Ishikawa (cell line): ENCODE results near the gene HOXB4.
A peak's percentile ranks its signal among the peaks of the same experiment; 100 is the strongest.

Source experiments
- CEBPB ChIP-seq: IDR thresholded peaks from 2 replicates; pipeline ENCODE4 v1.6.1; 2012
- CREB1 ChIP-seq: IDR thresholded peaks from 2 replicates; pipeline ENCODE4 v1.6.1; 2012; ENCODE audit warnings: low read depth
- EGR1 ChIP-seq: IDR thresholded peaks from 2 replicates; pipeline ENCODE4 v1.6.1; 2012
- EP300 ChIP-seq: IDR thresholded peaks from 2 replicates; pipeline ENCODE4 v1.6.1; 2012; ENCODE audit warnings: borderline replicate concordance
- FOXM1 ChIP-seq: IDR thresholded peaks from 2 replicates; pipeline ENCODE4 v1.6.1; 2012; ENCODE audit warnings: low read depth, borderline replicate concordance
- NFIC ChIP-seq: IDR thresholded peaks from 2 replicates; pipeline ENCODE4 v1.6.1; 2012
- RAD21 ChIP-seq: IDR thresholded peaks from 2 replicates; pipeline ENCODE4 v1.6.1; 2012; ENCODE audit warnings: low read depth
- REST ChIP-seq: IDR thresholded peaks from 2 replicates; pipeline ENCODE4 v1.6.1; 2012; ENCODE audit warnings: low read depth, mild to moderate bottlenecking
- TAF1 ChIP-seq: IDR thresholded peaks from 2 replicates; pipeline ENCODE4 v1.6.1; 2012; ENCODE audit warnings: low read depth, mild to moderate bottlenecking
- TCF12 ChIP-seq: IDR thresholded peaks from 2 replicates; pipeline ENCODE4 v1.6.1; 2012; ENCODE audit warnings: low read depth
- TEAD4 ChIP-seq: IDR thresholded peaks from 2 replicates; pipeline ENCODE4 v1.6.1; 2012
- YY1 ChIP-seq: IDR thresholded peaks from 2 replicates; pipeline ENCODE4 v1.6.1; 2012; ENCODE audit warnings: low read depth
- ZBTB7A ChIP-seq: IDR thresholded peaks from 2 replicates; pipeline ENCODE4 v1.6.1; 2012; ENCODE audit warnings: low read depth
- TF ChIP-seq, protein P1 (sequence below): IDR thresholded peaks from 2 replicates; pipeline ENCODE4 v1.6.1; 2012
- TF ChIP-seq, protein P2 (sequence below): IDR thresholded peaks from 2 replicates; pipeline ENCODE4 v1.6.1; 2012

HOXB4 gene

GRCh38 chr17:48606892-48607614 is 28.9 kb upstream of the HOXB4 start:
- TF ChIP-seq, protein P1, sequence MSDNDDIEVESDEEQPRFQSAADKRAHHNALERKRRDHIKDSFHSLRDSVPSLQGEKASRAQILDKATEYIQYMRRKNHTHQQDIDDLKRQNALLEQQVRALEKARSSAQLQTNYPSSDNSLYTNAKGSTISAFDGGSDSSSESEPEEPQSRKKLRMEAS: no peak
- no peak for TF ChIP-seq YY1
- no peak for TF ChIP-seq ZBTB7A
- TF ChIP-seq RAD21: no peak
- no peak for TF ChIP-seq NFIC
- TF ChIP-seq REST: no peak
- no peak for TF ChIP-seq CREB1
- no peak for TF ChIP-seq TAF1
- no peak for TF ChIP-seq TEAD4
- TF ChIP-seq FOXM1: no peak
- no peak for TF ChIP-seq EGR1
- no peak for TF ChIP-seq TCF12
- TF ChIP-seq, protein P2, sequence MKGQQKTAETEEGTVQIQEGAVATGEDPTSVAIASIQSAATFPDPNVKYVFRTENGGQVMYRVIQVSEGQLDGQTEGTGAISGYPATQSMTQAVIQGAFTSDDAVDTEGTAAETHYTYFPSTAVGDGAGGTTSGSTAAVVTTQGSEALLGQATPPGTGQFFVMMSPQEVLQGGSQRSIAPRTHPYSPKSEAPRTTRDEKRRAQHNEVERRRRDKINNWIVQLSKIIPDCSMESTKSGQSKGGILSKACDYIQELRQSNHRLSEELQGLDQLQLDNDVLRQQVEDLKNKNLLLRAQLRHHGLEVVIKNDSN: no peak
- TF ChIP-seq EP300: no peak
- no peak for TF ChIP-seq CEBPB

DNA sequence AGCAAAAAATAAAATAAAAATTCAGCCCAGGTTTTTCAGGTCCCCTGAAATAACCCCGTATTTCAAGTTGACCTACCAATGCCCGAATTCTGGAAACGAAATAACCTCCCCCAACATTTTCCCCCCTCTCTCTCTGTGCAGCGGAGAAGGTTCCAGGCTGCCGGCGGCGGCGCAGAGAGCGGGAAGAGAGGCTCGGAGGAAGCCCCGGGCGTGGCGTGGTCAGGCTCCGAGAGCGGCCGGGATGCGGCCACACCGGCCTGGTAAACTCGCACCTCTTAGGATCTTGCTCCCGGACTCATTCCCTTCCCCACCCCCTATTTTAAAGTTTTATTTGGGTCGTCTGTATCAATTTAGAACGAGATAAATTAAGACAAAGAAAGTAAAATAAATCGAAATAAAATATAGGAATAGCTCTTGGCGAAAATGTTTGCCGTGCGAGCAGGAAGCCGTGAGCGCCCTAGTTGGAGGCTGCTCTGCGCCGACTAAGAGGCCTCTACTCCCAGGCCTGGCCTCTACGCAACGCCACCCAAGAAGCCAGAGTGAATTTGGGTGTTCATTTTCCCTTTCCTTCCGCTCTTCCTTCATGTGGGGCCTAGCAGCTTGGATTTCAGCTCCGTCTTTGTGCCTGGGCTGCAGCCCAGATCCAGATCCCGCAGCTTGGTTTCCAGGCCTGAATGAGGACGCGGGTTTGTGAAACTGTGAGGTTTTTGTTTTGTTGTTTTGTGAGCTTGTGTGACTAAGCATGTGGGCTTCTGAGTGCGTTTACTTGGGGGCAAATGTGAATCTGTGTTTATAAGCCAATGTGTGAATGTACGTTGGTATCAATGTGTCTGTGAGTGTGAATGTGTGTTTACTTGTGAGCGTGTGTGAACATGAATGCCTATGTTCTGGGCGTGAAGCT is 28.1 kb upstream of the HOXB4 start:
- TF ChIP-seq EGR1 (no peak), YY1 (no peak)

DNA sequence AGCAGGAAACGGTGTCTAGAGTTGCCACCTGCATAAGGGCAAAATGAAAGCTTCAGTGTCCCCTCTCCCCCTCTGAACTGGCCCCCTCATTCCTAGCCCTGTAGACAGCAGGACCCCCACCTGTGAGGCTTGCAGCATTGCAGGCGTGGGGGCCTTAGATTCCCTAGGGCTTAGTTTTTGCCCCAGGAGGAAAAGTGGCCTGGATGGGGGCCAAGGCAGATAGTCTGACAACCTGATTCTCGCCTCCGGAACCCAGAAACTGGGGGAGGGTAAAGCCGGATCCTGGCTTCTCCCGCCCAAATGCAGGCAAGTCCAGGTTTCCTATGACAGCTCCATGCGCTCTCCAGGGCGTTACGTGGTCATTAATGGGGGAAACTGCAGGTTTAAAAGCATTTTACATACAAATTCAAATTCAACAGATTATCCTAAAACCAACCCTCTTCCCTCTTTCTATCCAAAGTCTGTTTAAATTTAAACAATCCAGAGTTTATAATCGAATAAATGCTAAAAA is 27.3 kb upstream of the HOXB4 start:
- peak; percentile 74 for TF ChIP-seq TCF12
- peak; percentile 77 for TF ChIP-seq NFIC
- no peak for TF ChIP-seq CEBPB
- TF ChIP-seq REST: no peak
- TF ChIP-seq TEAD4: peak; percentile 43; the same call in 1 of the 2 replicates
- no peak for TF ChIP-seq YY1
- TF ChIP-seq, protein P2: no peak
- TF ChIP-seq EGR1: no peak
- TF ChIP-seq TAF1: no peak; the same call in 1 of the 2 replicates
- TF ChIP-seq, protein P1: peak; percentile 49; the same call in 1 of the 2 replicates
- peak; percentile 26; the same call in 1 of the 2 replicates for TF ChIP-seq FOXM1
- no peak for TF ChIP-seq RAD21
- 0 out of 2 replicates have a peak, but pooled peaks have one; percentile 19 for TF ChIP-seq ZBTB7A
- no peak for TF ChIP-seq CREB1
- peak; percentile 77 for TF ChIP-seq EP300

GRCh38 chr17:48604770-48605329 is 26.7 kb upstream of the HOXB4 start, which contains the start of gene HOXB6:
Gene HOXB6 (minus strand): TSS chr17:48604986. CDS start chr17:48598150, 6,836 bp downstream.
- TF ChIP-seq FOXM1 (no peak; the same call in 1 of the 2 replicates), YY1 (0 out of 2 replicates have a peak, but pooled peaks have one; percentile 13)
- TF ChIP-seq, protein P2: peak; percentile 86
